Kidney (tissue), 14 donors: Measurements from ENCODE around the gene CMSS1. TPM values are rescaled to one million over a fixed set of nuclear protein-coding genes. Genes with fewer than 3 reads are reported as not detected.

Experiments used
- DNase-seq, 5 donors: peaks; one replicate each; pipeline ENCODE4 v3.0.0-alpha.2; 2013 to 2020
- FAIRE-seq: peaks from 2 replicates; lab custom pipeline; 2012; peaks lifted over from hg19 to GRCh38; lab: Jason Lieb, UNC
- H3K27ac ChIP-seq, 2 donors: one replicate each; pipeline ENCODE4 v1.7.0; 2013; ENCODE audit warnings: low read depth in 2 of 2, low read length in 2 of 2, inconsistent platforms in 1 of 2
- H3K27me3 ChIP-seq: one replicate; pipeline ENCODE4 v1.7.1; 2013; ENCODE audit warnings: low read length, inconsistent platforms; ENCODE audit not compliant: control insufficient read depth, insufficient read depth
- H3K36me3 ChIP-seq, 3 donors: one replicate each; pipeline versions ENCODE4 v1.7.0 to v1.7.1; 2013; ENCODE audit warnings: low read length in 3 of 3, control low read depth in 1 of 3, inconsistent platforms in 1 of 3; ENCODE audit not compliant: insufficient read depth in 3 of 3, control insufficient read depth in 2 of 3
- H3K4me1 ChIP-seq, 3 donors: one replicate each; pipeline versions ENCODE4 v1.7.0 to v1.7.1; 2013; ENCODE audit warnings: low read length in 3 of 3, inconsistent platforms in 1 of 3, low read depth in 1 of 3; ENCODE audit not compliant: control insufficient read depth in 2 of 3, insufficient read depth in 2 of 3
- H3K4me3 ChIP-seq, 3 donors: one replicate each; pipeline versions ENCODE4 v1.7.0 to v1.8.1; 2013; ENCODE audit warnings: low read length in 3 of 3, control low read depth in 1 of 3, inconsistent platforms in 1 of 3
- H3K9ac ChIP-seq, 3 donors: one replicate each; pipeline versions ENCODE4 v1.7.0 to v1.7.1; 2013; ENCODE audit warnings: low read length in 3 of 3, control low read depth in 1 of 3, inconsistent platforms in 1 of 3
- H3K9me3 ChIP-seq, 3 donors: one replicate each; pipeline versions ENCODE4 v1.7.0 to v1.7.1; 2013; ENCODE audit warnings: low read length in 3 of 3, control low read depth in 1 of 3, inconsistent platforms in 1 of 3; ENCODE audit not compliant: control insufficient read depth in 2 of 3, insufficient read depth in 1 of 3
- intact Hi-C: fragments of 100-400 bp; cut with DNase I; formaldehyde crosslinking; loops from one replicate; pipeline ENCODE4 v1.11.1; 2022
- polyA plus RNA-seq: library from polyadenylated mRNA; stranded (reverse); fragments of 350-450 nt; fragmentation: Illumina TruSeq; extraction: RNeasy Lipid Tissue Mini Kit (QIAGEN cat#74804); gene quantifications from one replicate; pipeline ENCODE4 v1.2.3, GENCODE V29; 2014; ENCODE audit warnings: low read depth, low replicate concordance; ENCODE audit not compliant: insufficient read depth
- total RNA-seq: library from RNA; stranded (reverse); fragmentation: NEBNext Ultra II Directional; extraction: Animal tissue kit (Norgen Biotek cat#: 25700); gene quantifications from one replicate; pipeline ENCODE4 v1.2.1, GENCODE V29; 2021
- TF ChIP-seq, protein P1 (sequence below): IDR thresholded peaks from 3 replicates; pipeline ENCODE4 v1.5.1; 2012; ENCODE audit warnings: mild to moderate bottlenecking, moderate library complexity, borderline replicate concordance; ENCODE audit not compliant: insufficient read depth; ENCODE audit errors: extremely low read depth
- donor health status: control.
- donor health status: control.
- donor health status: control.
- donor health status: control.
- donor health status: control.
- donor health status: DM: yes; HTN: yes; CAD: no.
- donor health status: Normal renal cell carcinoma (clear cell type).

The CMSS1 gene
- total and polyA plus RNA-seq, 2 donors from 2014 or later: 26.4 to 27.0 TPM

- Histone ChIP-seq H3K9me3 (peaks cover 1 to 9% (median 3%) of the 10 kb centered on the region in 3 donors), H3K36me3 (no peaks in the 10 kb centered on the region), H3K4me3 (no peak overlapping the region), H3K4me1 (no peaks in the 10 kb centered on the region), H3K27me3 (no peaks in the 10 kb centered on the region), H3K27ac (no peak overlapping the region), H3K9ac (no peak overlapping the region)
- DNase-seq (no peak), FAIRE-seq (no peak)
- intact Hi-C loops: no loop called here
- TF ChIP-seq, protein P1, sequence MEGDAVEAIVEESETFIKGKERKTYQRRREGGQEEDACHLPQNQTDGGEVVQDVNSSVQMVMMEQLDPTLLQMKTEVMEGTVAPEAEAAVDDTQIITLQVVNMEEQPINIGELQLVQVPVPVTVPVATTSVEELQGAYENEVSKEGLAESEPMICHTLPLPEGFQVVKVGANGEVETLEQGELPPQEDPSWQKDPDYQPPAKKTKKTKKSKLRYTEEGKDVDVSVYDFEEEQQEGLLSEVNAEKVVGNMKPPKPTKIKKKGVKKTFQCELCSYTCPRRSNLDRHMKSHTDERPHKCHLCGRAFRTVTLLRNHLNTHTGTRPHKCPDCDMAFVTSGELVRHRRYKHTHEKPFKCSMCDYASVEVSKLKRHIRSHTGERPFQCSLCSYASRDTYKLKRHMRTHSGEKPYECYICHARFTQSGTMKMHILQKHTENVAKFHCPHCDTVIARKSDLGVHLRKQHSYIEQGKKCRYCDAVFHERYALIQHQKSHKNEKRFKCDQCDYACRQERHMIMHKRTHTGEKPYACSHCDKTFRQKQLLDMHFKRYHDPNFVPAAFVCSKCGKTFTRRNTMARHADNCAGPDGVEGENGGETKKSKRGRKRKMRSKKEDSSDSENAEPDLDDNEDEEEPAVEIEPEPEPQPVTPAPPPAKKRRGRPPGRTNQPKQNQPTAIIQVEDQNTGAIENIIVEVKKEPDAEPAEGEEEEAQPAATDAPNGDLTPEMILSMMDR: no peak
Observed at GRCh38 chr3:100151024-100151707, 333.5 kb downstream of the CMSS1 start.

DNA sequence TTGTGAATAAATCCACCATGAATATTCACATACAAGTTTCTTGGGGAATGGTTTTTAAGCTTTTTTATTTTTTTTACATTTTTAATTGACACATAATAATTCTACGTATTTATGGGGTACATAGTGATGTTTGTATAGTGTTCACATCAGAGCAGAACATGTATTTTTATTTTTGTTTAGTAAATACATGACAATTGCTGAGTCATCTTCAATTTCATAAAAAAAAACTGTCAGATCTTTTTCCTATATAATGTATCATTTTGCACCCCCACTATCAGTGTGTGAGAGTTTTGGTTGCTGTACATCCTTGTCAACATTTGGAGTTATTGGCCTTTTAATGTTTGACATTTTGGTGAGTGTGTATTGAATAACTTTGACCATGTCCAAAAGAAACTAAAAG lies 336.5 kb downstream of the CMSS1 start:
- intact Hi-C loops: no loop called here
- no peak overlapping the region for H3K4me3 ChIP-seq

DNA sequence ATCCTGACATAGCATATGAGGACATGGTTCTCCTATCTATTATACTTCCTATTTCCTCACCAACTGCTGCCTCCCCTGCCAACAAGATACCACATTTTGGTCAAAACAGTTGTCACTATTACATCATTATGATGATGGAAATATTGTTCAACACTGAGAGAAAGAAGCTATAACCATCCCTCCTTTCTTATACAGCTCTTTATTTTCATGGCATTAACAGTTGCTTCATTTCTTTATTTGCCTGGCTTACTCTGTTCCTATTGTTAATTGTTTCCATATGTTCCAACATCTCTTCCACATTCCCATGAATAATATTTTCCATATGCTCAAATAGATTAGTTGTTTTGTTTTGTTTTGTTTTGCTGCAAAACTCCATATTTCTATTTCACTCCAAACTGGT lies 337.5 kb downstream of the CMSS1 start:
- FAIRE-seq: no peak

More for the DNA sequence above, 336.5 kb downstream of the CMSS1 start:
- FAIRE-seq (no peak), DNase-seq (no peak)
- no peaks in the 10 kb centered on the region for H3K27me3 ChIP-seq
- H3K36me3 ChIP-seq: no peaks in the 10 kb centered on the region
- H3K4me1 ChIP-seq: peaks cover 0 to 3% (median 0%) of the 10 kb centered on the region in 3 donors
- no peak overlapping the region for H3K9ac ChIP-seq
- H3K9me3 ChIP-seq: peaks cover under 1 to 9% (median 3%) of the 10 kb centered on the region in 3 donors
- no peak overlapping the region for H3K27ac ChIP-seq
- TF ChIP-seq, protein P1: no peak

More for the DNA sequence above, 337.5 kb downstream of the CMSS1 start:
- Histone ChIP-seq H3K4me1 (peaks cover 0 to 8% (median 2%) of the 10 kb centered on the region in 3 donors), H3K27ac (no peak overlapping the region), H3K36me3 (no peaks in the 10 kb centered on the region), H3K9me3 (peaks cover 0 to 9% (median 3%) of the 10 kb centered on the region in 3 donors), H3K27me3 (no peaks in the 10 kb centered on the region), H3K4me3 (no peak overlapping the region), H3K9ac (no peak overlapping the region)
- DNase-seq: no peak
- TF ChIP-seq, protein P1: no peak
- intact Hi-C loops: no loop called here
